Sigmoid colon (tissue), 4 donors: Measurements from ENCODE around the gene MRPL1.

Source experiments
- CTCF ChIP-seq, 4 experiments: fragments of 450-650 bp in 3 of 4; fragments of 200-600 bp in 1 of 4; IDR thresholded peaks; one replicate each; pipeline ENCODE4 v1.5.1; 2016 to 2019; ENCODE audit warnings: antibody characterized with exemption in 4 of 4, mild to moderate bottlenecking in 3 of 4, moderate library complexity in 2 of 4
- EP300 ChIP-seq, 4 donors: sonication (generic); formaldehyde crosslinking; IDR thresholded peaks; one replicate each; pipeline ENCODE4 v1.6.1; 2017; ENCODE audit warnings: antibody characterized with exemption in 4 of 4
- POLR2A ChIP-seq, 2 donors: fragments of 450-650 bp; IDR thresholded peaks; one replicate each; pipeline ENCODE4 v1.6.1; 2016; ENCODE audit warnings: antibody characterized with exemption in 2 of 2, mild to moderate bottlenecking in 2 of 2, moderate library complexity in 2 of 2
- POLR2AphosphoS5 ChIP-seq, 4 donors: sonication (generic); formaldehyde crosslinking; IDR thresholded peaks; one replicate each; pipeline ENCODE4 v1.6.1; 2017; ENCODE audit warnings: antibody characterized with exemption in 4 of 4

- no peak for TF ChIP-seq POLR2AphosphoS5 (IDR thresholded peaks at IDR 0.05)
- TF ChIP-seq CTCF (IDR thresholded peaks at IDR 0.05): no peak
- no peak for TF ChIP-seq POLR2A (IDR thresholded peaks at IDR 0.05)
- TF ChIP-seq EP300 (IDR thresholded peaks at IDR 0.05): no peak
Observed at GRCh38 chr4:77880784-77881183, 18.2 kb downstream of the MRPL1 start.
